GM19395 (cell line): ENCODE data around the gene RPL38.
"Not testable (repeated sequence)": the region's sequence is repeated elsewhere in the genome, so short reads cannot be mapped to it uniquely, and the experiment has no call there.

ENCODE experiments used
- ATAC-seq: cut with Tn5 transposase; IDR thresholded peaks from one replicate; pipeline ENCODE4 v1.9.1; 2021; ENCODE audit warnings: mild to moderate bottlenecking, moderate library complexity; ENCODE audit not compliant: unreplicated experiment

Gene RPL38

DNA sequence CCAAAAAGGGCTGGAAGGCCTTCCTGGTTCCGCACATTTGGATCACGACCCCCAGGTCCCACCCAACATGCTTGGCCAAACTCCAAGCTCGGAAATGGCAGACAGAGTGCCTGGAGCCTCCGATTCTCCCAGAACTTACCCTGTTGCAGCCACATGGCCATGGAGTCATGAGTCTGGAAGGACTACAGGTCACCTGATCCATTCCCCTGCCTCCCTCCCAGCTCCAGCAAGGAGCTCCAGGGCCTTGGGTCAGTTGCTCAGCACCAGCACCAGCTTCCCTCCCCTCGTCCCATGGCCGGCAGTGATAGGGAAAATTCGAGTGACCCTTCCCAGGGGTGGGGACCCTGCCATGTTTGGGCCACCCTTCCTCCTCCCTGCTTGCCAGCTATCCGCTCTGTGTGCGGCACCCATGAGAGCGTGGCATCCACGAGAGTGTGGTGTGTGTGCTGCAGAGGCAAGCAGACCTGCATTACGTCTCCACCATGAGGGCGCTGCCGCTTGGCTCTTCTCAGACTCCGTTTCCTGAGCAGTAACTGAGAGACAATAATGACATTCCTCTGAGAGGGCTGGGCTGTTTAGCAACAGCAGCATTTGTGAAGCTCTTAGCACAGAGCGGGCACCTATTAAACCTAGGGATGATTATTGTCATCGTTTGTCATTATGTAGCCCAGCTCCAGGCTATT is 21.3 kb upstream of the RPL38 start:
- ATAC-seq, result no peak

DNA sequence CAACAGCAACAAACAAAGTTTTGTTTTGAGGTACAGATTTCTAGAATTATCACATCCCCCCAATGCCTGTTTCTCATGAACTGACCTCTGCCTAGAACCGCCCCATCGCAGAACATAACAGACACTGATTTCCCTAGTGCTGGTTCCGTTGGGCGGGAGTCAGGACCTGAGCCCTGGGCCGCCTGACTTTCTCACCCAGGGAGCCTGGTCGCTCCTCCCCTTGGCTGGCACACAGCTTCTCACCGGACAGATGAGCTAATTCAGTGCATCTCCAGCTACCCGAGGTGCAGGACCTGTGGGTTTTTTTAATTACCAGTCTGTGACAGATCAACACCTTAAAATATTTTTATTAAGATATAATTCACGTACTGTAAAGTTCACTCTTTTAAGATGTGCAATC is 20.1 kb upstream of the RPL38 start:
- no peak for ATAC-seq

DNA sequence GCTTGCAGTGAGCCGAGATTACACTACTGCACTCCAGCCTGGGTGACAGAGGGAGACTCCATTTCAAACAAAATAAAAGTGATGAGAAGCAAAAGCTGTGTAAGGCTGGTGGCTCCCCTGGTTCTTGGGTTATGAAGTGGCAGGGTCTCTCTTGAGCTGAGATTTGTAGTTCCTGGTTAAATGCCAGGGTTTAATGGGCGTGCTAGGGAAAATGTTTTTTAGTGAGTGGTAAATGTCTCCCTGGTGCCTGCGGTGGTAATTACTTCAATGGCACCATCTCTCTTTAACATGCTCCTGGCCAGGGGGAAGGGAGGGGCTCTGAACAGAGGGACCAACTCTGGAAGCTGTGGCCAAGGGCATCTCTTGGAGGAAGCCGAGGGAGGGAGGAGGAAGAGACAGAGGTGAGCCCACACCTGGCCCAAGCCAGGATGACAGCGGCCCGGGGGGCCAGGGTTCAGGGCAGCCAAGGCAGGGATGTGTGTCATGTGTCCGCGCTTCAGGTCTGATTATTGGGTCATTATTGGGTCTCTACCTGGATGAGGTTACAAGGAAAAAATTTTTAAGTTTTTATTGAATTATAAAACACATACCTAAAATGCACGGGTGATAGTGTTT is 17.8 kb upstream of the RPL38 start:
- no peak for ATAC-seq

DNA sequence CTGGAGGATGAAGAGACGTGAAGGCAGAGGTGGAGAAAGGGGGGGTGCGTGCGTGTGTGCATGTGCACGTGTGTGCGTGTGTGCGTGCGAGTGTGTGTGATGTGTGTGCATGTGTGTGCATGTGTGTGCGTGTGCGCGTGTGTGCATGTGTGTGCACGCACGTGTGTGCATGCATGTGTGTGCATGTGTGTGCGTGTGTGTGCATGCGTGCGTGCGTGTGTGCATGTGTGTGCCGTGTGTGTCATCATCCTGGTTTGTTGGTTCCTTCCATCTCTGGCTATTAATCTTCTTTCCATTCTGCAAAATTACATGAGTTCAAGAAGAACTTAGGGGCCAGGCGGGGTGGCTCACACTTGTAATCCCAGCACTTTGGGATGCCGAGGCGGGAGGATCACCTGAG is 17.0 kb upstream of the RPL38 start:
- no peak for ATAC-seq

DNA sequence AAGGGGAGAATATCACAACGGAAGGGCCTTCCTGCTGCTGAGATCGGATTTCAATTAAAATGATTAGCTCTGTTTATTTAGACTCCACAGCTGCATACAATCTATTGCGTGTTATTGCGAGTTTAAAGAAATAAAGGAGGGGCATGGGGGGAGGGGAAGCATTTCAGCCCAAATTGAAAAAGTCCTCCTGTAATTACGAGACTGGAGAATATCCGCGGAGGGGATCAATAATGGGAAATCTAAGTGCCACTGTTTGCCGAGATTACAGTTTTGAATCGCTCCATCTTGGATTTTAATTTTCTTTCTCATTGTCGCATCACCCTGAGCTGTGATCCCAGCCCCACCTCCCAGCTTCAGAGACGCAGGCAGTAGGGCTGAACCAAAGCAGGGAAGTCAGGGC is 15.7 kb upstream of the RPL38 start:
- ATAC-seq, result no peak

DNA sequence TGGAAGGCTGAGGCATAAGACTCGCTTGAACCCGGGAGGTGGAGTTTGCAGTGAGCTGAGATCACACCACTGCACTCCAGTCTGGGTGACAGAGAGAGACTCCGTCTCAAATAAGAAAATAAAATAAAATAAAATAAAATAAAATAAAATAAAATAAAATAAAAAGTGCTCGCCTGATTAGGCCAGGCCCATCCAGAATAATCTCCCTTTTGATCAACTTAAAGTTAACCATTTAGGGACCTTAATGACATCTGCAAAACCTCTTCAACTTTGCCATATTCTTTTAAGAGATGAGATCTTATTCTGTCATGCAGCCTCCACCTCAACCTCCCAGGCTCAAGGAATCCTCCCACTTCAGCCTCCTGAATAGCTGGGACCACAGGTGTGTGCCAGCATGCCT is 14.8 kb upstream of the RPL38 start:
- ATAC-seq, result not testable (repeated sequence)

DNA sequence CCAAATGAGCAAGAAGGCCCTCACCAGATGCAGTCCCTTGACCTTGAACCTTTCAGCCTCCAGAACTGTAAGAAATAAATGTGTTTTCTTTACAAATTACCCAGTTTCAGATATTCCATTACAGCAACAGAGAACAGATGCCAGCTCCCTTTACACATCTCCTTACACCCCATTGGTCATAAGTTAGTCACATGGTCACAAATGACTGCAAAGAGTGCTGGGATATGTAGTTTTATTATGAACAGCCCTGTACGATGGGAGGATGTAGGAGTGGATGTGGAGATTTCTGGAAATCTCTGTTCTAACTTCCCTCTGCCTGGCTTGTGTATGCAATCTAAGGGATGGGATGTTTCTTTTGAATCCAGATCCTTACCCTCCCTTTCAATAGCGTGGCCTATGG is 13.3 kb upstream of the RPL38 start:
- ATAC-seq, result peak; percentile 76

DNA sequence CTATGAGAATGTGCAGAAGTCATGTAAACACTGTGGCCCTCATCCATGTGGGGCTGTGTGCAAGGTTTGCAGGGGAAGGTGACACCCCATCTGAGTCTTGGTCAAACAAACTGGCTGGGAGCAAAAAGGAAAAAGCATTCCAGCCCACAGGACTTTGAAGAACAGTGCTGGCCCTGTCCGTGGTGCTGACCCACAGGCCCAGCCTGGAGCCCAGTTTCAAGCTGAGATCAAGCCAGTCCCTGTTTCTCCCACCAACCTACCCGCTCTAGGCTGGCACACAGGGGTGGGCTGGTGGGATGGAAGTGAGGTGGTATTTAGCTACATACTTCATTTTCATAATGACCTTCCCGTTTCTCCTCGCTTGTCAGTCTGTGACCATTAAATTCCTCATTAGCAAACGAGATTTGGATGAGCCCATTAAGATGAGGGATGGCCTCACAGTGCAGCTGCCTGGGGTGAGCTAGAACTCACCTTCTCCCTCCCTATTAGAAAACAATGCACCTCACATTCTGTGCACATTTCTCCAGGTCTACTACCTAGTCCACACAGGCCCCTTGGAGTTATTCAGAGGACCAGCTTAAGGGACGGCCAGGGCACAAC is 12.6 kb upstream of the RPL38 start:
- no peak for ATAC-seq

DNA sequence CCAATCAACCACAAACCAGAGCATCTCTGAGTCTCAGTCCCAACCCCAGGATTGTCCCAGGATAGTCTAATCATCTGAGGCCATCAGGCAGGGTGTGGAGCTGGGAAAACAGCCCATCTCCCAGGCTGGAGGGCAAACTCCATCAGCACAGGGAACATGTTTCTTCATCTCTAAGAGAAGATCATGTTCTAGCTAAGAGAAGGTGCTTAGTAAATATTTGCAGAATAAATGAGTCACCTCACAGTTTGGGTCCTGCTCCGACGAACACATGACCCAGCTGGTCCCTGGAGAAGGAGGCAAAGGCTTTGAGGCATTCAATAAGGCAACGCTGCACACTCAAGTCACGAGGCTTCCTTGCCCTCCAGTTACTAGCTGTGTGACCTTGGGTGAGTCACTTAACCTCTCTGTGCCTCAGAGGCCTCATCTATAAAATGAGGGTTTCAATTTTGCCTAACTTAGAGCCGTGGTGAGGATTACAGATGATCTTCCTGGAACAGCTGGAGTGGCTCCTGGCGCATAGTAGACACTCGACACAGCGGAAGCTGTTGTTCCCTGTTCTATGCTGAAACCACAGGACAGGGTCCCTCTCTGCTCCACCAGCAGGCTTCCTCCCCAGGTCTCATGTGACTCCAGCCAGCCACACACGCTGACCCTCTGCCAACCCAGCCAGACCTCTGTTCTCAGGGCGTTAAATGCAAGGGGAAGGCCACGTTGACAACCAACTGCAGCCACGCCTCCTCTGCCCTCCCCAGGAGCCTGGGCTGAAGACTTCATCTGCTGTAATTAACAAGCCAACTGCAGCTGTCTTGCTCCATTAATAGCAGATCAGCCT is 10.3 kb upstream of the RPL38 start:
- ATAC-seq, result no peak

DNA sequence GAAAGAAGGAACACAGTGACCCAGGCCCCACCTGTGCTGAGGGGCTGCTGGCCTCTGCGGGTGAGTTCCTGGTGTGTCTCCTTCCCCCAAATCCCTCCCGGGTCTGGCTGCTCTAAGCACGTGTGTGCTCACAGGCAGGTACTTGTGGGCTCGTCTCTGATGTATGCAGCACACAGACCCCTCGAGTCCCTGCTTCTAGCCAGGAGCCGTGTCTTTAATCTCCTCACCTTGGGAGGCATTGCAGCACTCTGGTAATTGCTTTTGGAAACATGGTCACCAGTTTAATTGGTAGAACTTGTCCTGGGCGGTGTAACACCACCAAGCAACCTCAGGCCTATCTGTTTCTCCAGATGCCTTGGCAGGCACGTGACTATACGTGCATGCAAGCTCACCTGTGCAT is 8.8 kb upstream of the RPL38 start:
- no peak for ATAC-seq

DNA sequence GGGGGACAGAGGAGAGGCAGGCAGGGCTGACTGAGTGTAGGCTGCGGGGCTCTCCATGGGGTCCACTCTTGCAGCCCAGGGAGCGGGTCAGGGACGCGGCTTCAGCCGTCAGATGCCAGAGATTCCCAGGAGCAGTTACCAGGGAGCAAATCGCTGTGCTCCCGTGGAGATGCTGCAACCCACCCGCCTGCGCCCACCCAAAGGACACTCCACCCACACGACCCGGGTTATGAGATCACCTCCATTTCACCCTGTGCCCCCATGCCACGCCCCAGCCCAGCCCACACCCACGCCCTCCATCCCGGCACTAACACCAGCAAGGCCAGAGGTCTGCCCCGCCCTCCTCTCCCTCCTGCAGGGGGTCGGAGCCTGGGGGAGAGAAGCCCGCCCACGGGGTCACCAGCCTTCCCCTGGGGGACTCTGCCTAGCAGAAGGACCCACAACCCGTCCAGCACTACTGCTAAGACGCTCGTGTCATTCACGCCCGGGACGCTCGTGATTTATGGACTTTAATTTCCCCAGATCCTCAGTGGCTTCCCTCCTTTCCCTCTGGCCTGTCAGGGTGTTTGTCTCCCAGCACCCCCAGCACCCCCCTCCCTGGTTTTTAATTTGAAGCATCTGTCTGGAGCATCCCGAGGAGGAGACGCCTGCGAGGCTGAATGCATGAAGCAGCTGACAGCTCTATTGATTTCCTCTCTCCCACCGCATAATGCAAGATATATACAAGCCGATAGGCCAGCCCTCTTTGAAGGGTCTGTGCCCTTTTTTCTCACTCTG is 6.7 kb upstream of the RPL38 start:
- no peak for ATAC-seq

DNA sequence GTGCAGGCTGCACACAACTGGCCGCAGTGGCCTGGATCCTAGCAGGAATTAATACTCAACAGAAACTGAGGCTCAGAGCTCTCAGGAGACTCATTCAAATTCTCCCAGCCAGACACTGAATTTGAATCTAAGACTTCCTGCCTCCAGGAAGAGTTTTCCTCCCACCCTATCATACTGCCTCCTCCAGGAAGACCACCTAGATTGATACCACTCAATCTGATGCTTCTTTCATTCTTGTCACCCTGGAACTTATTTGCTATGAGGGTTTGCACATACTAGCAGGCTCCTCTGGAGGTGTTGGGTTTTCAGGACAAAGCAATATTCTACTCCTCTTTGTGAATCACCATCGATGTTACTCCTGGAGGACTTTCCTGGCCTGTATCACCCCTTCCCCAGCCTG is 5.7 kb upstream of the RPL38 start:
- ATAC-seq, result no peak

DNA sequence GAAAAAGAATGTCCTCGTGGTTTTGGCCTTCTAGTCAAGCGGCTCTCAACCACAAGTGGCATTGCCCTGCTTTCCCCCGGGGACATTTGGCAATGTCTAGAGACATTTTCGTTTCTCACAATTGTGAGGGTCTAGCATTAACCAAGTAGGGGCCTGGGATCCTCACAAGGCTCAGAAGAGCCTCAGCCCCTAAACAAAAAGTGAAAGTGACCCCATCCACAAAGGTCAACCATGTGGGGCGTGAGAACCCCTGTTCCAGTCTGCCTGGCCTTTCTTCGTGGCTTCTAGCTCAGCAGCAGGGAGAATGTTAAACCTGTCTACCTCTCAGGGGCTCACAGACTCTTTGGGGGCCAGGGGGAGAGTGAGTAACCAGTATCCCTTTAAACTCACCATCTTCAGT is 4.8 kb upstream of the RPL38 start:
- ATAC-seq, result no peak

DNA sequence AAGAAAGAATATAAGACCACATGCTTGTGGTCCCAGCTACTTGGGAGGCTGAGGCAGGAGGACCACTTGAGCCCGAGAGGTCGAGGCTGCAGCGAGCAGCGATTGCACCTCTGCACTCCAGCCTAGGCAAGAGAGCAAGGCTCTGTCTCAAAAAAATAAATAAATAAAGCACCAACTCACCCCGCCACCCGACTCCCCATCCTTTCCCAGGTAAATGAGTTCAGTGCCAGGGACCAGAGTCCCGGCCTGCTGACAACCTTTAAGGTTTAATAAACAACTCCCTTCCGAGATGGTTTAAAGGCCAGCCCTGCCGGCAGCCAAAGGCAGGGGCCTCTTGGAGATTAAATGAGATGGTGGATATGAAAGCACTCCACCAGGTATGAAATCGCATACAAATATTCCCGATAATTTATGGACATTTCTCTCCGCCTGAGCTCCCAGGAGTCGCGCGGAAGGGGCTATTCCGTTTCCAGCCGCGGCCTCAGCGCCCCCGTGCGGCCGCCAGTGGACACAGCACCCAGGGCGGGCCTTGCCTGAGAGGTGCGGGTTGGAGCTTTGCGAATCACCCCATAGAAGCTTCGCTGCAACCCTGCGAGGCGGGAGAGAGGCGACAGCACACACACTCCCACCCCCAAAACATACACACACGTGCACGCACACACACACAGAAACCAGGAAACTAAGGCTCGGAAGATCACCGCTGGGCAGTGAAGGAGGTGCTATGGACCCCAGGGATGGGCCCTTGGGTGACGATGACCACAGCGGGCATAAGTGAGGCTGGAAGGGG is 4.0 kb upstream of the RPL38 start:
- ATAC-seq, result no peak

DNA sequence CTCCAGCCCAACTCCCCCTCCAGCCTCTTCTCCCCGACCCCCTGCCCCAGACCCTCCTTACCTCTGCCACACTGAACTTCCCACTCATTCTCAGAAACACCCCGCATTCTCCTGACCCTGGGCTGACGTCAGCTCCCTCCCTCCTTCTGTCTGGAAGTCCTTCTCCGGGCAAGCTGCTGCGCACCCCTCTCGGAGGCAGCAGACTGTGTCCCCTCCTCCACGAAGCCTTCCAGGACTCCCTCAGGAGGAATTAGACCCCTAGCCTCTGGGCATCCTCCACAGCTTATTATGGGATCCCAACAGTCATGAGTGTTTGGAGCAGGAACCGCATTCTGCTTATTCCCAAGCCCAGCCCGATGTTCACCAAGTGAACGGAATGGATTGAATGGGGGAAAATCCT is 3.4 kb upstream of the RPL38 start:
- no peak for ATAC-seq

DNA sequence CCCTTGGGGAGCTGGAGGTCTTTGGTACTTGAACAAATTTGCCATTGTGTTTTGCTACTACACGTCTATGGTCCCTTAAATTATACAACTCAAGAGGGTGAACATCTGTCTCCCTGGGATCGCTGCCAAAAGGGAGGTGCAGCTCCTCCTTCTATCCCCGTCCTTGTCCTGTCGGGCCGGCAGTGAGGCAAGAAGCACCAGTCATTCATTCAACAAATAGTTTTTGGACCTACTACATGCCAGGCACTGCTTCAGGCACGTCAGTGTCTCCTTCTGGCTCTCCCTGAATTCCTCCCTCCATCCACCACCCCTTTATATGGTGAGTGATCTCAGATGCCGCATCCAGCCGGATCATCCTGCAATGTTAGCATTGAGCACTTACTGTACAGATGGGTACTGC is 2.2 kb upstream of the RPL38 start:
- no peak for ATAC-seq

DNA sequence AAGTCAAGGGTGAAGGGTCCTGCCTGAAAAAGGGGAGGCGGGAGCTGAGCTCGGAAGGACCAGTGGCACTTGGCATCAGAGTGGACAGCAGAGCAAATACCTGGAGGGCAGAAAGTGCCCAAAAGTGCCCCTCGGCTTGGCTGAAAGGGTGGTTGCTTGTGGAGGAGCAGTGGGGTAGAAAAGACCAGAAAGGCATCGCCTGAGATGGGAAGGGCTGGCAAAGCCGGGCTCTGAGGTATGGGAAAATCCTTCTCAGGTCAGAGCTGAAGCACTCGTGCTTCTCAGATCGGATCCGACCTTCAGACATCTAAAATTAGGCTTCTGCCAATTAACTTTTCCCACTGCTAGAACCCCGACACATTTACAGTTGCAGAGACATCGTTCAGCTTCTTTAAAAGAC is 1.5 kb upstream of the RPL38 start:
- no peak for ATAC-seq

DNA sequence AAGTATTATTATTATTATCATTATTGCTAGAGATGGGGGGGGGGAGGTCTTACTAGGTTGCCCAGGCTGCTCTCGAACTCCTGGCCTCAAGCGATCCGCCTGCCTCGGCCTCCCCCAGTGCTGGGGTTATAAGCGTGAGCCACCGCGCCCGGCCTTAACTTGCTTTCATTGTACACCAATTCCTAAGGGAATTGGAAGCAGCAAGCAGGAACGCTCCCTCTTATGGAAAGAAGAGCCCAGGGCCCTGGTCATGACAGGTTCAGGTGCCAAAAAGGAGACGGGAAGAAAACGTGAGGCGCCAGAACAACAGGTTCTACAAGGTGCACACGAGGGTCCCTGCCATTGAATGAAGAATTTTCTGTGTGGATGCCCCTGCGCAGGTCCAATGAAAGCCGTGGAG is 540 bp upstream of the RPL38 start:
- ATAC-seq, result no peak

DNA sequence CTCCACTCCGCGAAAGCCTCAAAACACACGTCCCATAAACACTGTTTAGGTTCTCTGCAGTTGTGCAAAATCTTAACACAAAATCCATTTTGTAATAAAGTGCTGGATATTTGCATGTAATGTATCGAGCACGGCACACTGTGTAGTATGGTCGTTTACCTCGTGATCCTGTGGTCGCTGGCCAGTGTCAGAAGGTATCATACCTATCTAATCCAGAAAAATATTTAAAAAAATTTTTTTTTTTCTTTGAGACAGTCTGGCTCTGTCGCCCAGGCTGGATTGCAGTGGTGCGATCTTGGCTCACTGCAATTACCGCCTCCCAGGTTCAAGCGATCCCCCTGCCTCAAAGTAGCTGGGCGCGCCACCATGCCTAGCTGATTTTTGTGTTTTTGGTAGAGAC is 996 bp downstream of the RPL38 start:
- no peak for ATAC-seq

DNA sequence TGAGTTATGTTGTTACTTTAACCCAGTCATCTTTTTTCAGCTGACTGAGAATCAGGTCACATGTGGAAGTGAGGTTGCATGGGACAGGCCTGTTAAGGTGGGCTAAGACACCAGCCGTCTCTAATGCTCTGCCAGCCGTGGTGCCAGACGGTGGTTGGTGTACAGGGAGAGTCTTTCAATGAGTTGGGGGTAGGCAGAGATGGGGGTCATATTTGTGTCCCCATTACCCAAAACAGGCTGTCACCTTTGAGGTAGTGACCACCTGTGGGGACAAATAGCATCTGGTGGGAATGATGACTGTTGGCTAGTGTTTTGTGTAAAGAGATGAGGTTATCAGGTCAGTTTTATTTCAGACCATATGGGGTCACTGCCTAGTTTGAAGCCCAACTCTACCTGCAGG is 1.8 kb downstream of the RPL38 start:
- no peak for ATAC-seq
